Neural progenitor cell (in vitro differentiated cells): Measurements from ENCODE around the gene IGFBP7.

Source experiments
- EZH2 ChIP-seq: fragments of 200-600 bp; sonication (generic); IDR thresholded peaks from 2 replicates; pipeline ENCODE4 v1.6.1; 2017; ENCODE audit warnings: antibody characterized with exemption, mild to moderate bottlenecking, moderate library complexity
- EZH2phosphoT487 ChIP-seq: fragments of 200-600 bp; sonication (generic); IDR thresholded peaks from 2 replicates; pipeline ENCODE4 v1.6.1; 2017; ENCODE audit warnings: antibody characterized with exemption
- TF ChIP-seq, protein P1 (sequence below): fragments of 200-600 bp; sonication (generic); IDR thresholded peaks from 2 replicates; pipeline ENCODE4 v1.5.1; 2017; ENCODE audit warnings: antibody characterized with exemption, mild to moderate bottlenecking

DNA sequence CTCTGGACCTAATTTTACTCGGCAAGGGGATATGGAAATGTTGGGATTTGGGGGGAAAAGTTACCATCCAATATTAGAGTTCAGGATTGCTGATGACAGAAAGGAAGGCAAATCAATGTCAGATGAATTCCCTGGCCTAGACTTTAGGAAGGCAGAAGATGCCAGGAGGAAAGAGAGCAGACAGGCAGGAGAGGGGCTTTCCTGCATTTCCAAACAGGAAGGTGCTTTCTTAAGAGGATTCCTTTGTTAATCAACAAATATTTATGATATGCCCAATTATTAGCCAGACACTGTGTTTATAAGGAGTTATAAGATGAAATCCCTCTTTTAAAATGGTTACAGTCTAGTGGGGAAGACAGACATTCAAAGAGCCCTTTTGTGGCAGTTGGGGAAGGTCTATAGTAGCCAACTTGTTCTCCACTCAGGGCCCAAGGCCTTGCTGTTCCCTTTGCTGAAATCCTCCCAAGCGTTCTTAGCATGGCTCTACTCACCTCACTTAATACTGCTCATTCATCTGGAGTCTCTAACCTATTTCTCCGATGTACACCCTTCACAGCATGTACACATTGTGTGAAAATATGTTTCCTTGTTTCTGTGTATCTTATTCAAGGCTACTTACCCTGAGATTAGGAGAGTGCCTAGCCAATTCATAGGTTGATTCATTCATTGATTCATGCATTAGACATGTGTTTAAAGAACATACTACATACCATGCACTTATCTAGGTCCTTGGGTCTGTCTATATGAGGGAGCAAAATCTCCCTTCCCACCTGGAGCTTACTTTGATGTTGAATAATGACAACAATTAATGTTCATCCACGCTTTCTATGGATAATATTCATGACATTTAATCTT lies 5.3 kb downstream of the IGFBP7 start:
- TF ChIP-seq EZH2phosphoT487 (no peak), EZH2 (no peak)
- TF ChIP-seq, protein P1, sequence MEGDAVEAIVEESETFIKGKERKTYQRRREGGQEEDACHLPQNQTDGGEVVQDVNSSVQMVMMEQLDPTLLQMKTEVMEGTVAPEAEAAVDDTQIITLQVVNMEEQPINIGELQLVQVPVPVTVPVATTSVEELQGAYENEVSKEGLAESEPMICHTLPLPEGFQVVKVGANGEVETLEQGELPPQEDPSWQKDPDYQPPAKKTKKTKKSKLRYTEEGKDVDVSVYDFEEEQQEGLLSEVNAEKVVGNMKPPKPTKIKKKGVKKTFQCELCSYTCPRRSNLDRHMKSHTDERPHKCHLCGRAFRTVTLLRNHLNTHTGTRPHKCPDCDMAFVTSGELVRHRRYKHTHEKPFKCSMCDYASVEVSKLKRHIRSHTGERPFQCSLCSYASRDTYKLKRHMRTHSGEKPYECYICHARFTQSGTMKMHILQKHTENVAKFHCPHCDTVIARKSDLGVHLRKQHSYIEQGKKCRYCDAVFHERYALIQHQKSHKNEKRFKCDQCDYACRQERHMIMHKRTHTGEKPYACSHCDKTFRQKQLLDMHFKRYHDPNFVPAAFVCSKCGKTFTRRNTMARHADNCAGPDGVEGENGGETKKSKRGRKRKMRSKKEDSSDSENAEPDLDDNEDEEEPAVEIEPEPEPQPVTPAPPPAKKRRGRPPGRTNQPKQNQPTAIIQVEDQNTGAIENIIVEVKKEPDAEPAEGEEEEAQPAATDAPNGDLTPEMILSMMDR: no peak
